Measurements from ENCODE around the gene KCNJ6.

- TF ChIP-seq POLR2AphosphoS5 (IDR thresholded peaks at IDR 0.05; ENCODE audit: low read depth, low read length) (no peak), CTCF (IDR thresholded peaks at IDR 0.05) (no peak)
Observed at GRCh38 chr21:37753122-37753599, 163.1 kb downstream of the KCNJ6 start.
